DND-41 (cell line): ENCODE measurements around the gene CYB5R4.

Source experiments
- ATAC-seq: fragments of 200-7000 bp; cut with Tn5 transposase; 3 replicates; pipeline ENCODE4 v1.9.1; 2021; ENCODE audit warnings: low read depth; ENCODE audit not compliant: insufficient read depth
- DNase-seq: peaks from one replicate; pipeline ENCODE4 v3.0.0-alpha.2; 2020
- H2AFZ ChIP-seq: 2 replicates; pipeline ENCODE4 v1.6.0; 2012; ENCODE audit warnings: low read depth, low read length
- H3K27ac ChIP-seq: 2 replicates; pipeline ENCODE4 v1.5.1; 2012; ENCODE audit warnings: low read length, inconsistent platforms
- H3K27me3 ChIP-seq: fragments of 200-600 bp; sonication (generic); 2 replicates; pipeline ENCODE4 v1.6.0; 2012; ENCODE audit warnings: low read length, mild to moderate bottlenecking, inconsistent platforms; ENCODE audit not compliant: insufficient read depth, poor library complexity
- H3K36me3 ChIP-seq: 2 replicates; pipeline ENCODE4 v1.5.1; 2012; ENCODE audit warnings: low read length, inconsistent platforms; ENCODE audit not compliant: insufficient read depth
- H3K4me1 ChIP-seq: 2 replicates; pipeline ENCODE4 v1.5.1; 2012; ENCODE audit warnings: mild to moderate bottlenecking, low read length; ENCODE audit not compliant: insufficient read depth
- H3K4me2 ChIP-seq: 2 replicates; pipeline ENCODE4 v1.6.0; 2012; ENCODE audit warnings: mild to moderate bottlenecking, moderate library complexity, low read length, inconsistent platforms; ENCODE audit not compliant: insufficient read depth
- H3K4me3 ChIP-seq, 2 experiments: fragments of 200-600 bp in 1 of 2; shearing (Covaris generic) in 1 of 2; 2 replicates each; pipeline ENCODE4 v1.5.1; 2012 to 2016; ENCODE audit warnings: inconsistent platforms in 2 of 2, low read length in 2 of 2, mild to moderate bottlenecking in 2 of 2, low read depth in 1 of 2, moderate library complexity in 1 of 2
- H3K79me2 ChIP-seq: 2 replicates; pipeline ENCODE4 v1.6.0; 2012; ENCODE audit warnings: low read length, inconsistent platforms; ENCODE audit not compliant: insufficient read depth
- H3K9ac ChIP-seq: 2 replicates; pipeline ENCODE4 v1.6.0; 2012; ENCODE audit warnings: low read depth, mild to moderate bottlenecking, inconsistent platforms, low read length, moderate library complexity
- H3K9me3 ChIP-seq: 2 replicates; pipeline ENCODE4 v1.5.1; 2012; ENCODE audit warnings: low read length, moderate library complexity, mild to moderate bottlenecking, inconsistent platforms; ENCODE audit not compliant: insufficient read depth, severe bottlenecking
- H4K20me1 ChIP-seq: 2 replicates; pipeline ENCODE4 v1.6.0; 2012; ENCODE audit warnings: low read length; ENCODE audit not compliant: insufficient read depth
- EZH2 ChIP-seq: IDR thresholded peaks from 3 replicates; pipeline ENCODE4 v1.6.1; 2012; ENCODE audit warnings: borderline replicate concordance, low read depth, mild to moderate bottlenecking, moderate library complexity, low read length, inconsistent platforms; ENCODE audit not compliant: severe bottlenecking
- TF ChIP-seq, protein P1 (sequence below): IDR thresholded peaks from 2 replicates; pipeline ENCODE4 v1.5.1; 2012; ENCODE audit warnings: borderline replicate concordance, low read length, moderate library complexity, mild to moderate bottlenecking; ENCODE audit not compliant: poor library complexity, severe bottlenecking; ENCODE audit errors: extremely low read depth

Gene CYB5R4

DNA sequence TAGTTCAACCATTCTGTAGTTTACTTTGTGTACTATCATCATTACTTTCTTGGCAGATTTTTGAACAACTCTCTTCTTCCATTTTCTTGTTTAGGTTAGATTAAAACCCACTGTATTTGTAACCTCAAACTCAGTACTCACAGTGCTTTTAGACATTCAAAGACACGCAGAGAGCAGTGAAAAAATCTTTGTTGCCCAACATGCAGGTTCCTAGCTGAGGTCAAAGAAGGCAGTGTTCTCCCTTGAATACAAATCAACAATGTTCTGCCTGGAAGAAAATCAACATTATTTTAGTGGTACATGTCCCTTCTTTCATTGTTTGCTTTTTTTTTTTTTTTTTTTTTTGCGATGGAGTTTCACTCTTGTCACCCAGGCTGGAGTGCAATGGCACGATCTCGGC lies 11.2 kb downstream of the CYB5R4 start:
- no peak overlapping the region for H3K27ac ChIP-seq
- ATAC-seq (no peak), DNase-seq (no peak)
- H3K79me2 ChIP-seq, result peaks cover 7% of the 10 kb centered on the region
- H3K4me3 ChIP-seq, result no peak overlapping the region
- peaks cover 22% of the 10 kb centered on the region for H3K9me3 ChIP-seq
- peaks cover 7% of the 10 kb centered on the region for H3K4me1 ChIP-seq
- no peak overlapping the region for H3K9ac ChIP-seq
- peaks cover 40% of the 10 kb centered on the region for H3K36me3 ChIP-seq
- no peaks in the 10 kb centered on the region; the same call in 1 of the 2 replicates for H4K20me1 ChIP-seq
- H3K27me3 ChIP-seq, result no peaks in the 10 kb centered on the region
- H3K4me2 ChIP-seq, result no peak overlapping the region
- no peak overlapping the region for H2AFZ ChIP-seq
- TF ChIP-seq, protein P1, sequence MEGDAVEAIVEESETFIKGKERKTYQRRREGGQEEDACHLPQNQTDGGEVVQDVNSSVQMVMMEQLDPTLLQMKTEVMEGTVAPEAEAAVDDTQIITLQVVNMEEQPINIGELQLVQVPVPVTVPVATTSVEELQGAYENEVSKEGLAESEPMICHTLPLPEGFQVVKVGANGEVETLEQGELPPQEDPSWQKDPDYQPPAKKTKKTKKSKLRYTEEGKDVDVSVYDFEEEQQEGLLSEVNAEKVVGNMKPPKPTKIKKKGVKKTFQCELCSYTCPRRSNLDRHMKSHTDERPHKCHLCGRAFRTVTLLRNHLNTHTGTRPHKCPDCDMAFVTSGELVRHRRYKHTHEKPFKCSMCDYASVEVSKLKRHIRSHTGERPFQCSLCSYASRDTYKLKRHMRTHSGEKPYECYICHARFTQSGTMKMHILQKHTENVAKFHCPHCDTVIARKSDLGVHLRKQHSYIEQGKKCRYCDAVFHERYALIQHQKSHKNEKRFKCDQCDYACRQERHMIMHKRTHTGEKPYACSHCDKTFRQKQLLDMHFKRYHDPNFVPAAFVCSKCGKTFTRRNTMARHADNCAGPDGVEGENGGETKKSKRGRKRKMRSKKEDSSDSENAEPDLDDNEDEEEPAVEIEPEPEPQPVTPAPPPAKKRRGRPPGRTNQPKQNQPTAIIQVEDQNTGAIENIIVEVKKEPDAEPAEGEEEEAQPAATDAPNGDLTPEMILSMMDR, result no peak
- no peak for TF ChIP-seq EZH2

DNA sequence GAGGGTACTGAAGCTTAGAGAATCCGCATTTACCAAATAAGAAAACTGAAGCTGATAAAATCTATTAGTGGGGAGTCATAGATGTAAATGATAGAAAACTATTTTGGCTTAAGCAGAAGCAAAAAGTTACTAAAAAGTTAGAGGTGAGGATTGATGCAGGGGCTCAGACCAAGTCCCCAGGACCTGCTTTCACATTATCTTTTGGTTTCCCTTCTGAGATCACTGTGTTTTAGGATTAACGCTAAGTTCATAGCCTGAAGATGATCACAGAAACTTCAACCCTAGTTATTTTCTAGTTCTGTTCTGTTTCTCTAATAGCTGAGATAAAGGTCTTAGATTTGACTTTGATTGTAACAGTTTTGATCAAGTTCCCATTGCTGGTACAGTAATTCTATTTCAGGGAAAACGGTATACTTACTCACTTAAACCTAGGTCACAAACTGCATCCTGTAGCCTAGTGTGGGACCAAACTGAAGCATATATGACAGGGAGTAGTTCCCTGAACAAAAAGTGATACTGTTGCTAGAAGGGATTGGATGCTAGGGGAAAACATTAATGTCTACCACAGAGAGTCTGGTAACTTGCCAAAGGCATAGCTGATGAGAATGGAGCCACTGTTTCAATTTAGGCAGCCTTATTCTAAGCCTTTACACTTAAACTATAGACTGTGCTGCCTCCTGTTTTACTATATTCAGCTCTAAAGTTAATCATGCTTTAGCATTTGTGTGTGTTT lies 13.1 kb downstream of the CYB5R4 start:
- Histone ChIP-seq H2AFZ (no peak overlapping the region), H3K9me3 (peaks cover 9% of the 10 kb centered on the region), H3K36me3 (peaks cover 21% of the 10 kb centered on the region), H3K9ac (no peak overlapping the region), H3K4me2 (no peak overlapping the region), H3K79me2 (peaks cover 10% of the 10 kb centered on the region), H3K4me3 (no peak overlapping the region), H4K20me1 (no peaks in the 10 kb centered on the region; the same call in 1 of the 2 replicates), H3K27me3 (no peaks in the 10 kb centered on the region), H3K27ac (no peak overlapping the region), H3K4me1 (peaks cover 7% of the 10 kb centered on the region)
- DNase-seq, result no peak
- no peak for ATAC-seq
- TF ChIP-seq, protein P1, result no peak
- no peak for TF ChIP-seq EZH2

DNA sequence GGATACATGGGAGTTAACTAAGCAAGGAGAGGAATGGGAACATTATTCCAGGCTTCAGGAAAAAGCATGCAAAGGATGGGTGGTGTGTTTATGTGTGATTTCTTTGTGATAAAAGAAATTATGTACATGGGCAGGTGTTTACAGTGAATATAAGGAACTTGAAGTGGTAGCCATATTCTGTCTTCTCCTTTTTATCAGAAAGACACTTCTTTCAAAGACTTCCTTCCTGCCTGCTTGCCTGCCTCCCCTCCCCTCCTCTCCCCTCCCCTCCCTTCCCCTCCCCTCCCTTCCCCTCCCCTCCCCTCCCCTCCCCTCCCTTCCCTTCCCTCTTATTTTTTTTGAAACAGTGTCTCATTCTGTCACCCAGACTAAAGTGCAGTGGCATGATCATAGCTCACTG lies 14.4 kb downstream of the CYB5R4 start:
- Histone ChIP-seq H4K20me1 (peaks cover 2% of the 10 kb centered on the region; the same call in 1 of the 2 replicates), H3K4me1 (peaks cover 7% of the 10 kb centered on the region), H3K79me2 (peaks cover 13% of the 10 kb centered on the region), H3K27ac (peak overlapping the region; percentile 59), H3K9me3 (no peaks in the 10 kb centered on the region), H2AFZ (no peak overlapping the region; the same call in 1 of the 2 replicates), H3K36me3 (peaks cover 9% of the 10 kb centered on the region; the same call in 1 of the 2 replicates), H3K27me3 (no peaks in the 10 kb centered on the region), H3K4me2 (peak overlapping the region; percentile 44; the same call in 1 of the 2 replicates), H3K9ac (no peak overlapping the region), H3K4me3 (no peak overlapping the region)
- peak; percentile 75 for ATAC-seq
- no peak for TF ChIP-seq EZH2
- TF ChIP-seq, protein P1, result no peak
- peak; percentile 12 for DNase-seq
